ENCODE data around the gene MYADML2.

MYADML2 gene

GRCh38 chr17:81902023-81902652 lies 44.9 kb downstream of the MYADML2 start, which contains the start of gene NPB:
NPB (plus strand) TSS chr17:81902238; CDS start chr17:81902278, 40 bp downstream.
- DNase-seq (ENCODE audit: extremely low read depth, low read depth) = no peak
- no peak for TF ChIP-seq CTCF (IDR thresholded peaks at IDR 0.05; ENCODE audit: low read depth, low read length)

- no peak for TF ChIP-seq CTCF (IDR thresholded peaks at IDR 0.05; ENCODE audit: low read depth, low read length)
- DNase-seq (ENCODE audit: extremely low read depth, low read depth) = no peak
These were observed 45.6 kb downstream of the MYADML2 start for GRCh38 chr17:81901167-81902022.

- TF ChIP-seq CTCF (IDR thresholded peaks at IDR 0.05; ENCODE audit: low read depth, low read length) = no peak
- no peak for DNase-seq (ENCODE audit: extremely low read depth, low read depth)
These were observed 46.7 kb downstream of the MYADML2 start for GRCh38 chr17:81900181-81900820.

GRCh38 chr17:81899514-81900166 lies 47.4 kb downstream of the MYADML2 start:
- TF ChIP-seq CTCF (IDR thresholded peaks at IDR 0.05; ENCODE audit: low read depth, low read length) = no peak
- no peak for DNase-seq (ENCODE audit: extremely low read depth, low read depth)

- no peak for DNase-seq (ENCODE audit: extremely low read depth, low read depth)
- no peak for TF ChIP-seq CTCF (IDR thresholded peaks at IDR 0.05; ENCODE audit: low read depth, low read length)
These were observed 48.1 kb downstream of the MYADML2 start for GRCh38 chr17:81898885-81899284.

- DNase-seq (ENCODE audit: extremely low read depth, low read depth) = peak; percentile 23
- no peak for TF ChIP-seq CTCF (IDR thresholded peaks at IDR 0.05; ENCODE audit: low read depth, low read length)
These were observed 48.8 kb downstream of the MYADML2 start for GRCh38 chr17:81898029-81898866.

Measured in AG09319 (cell line).